ENCODE data around the gene ENO3.

DNA sequence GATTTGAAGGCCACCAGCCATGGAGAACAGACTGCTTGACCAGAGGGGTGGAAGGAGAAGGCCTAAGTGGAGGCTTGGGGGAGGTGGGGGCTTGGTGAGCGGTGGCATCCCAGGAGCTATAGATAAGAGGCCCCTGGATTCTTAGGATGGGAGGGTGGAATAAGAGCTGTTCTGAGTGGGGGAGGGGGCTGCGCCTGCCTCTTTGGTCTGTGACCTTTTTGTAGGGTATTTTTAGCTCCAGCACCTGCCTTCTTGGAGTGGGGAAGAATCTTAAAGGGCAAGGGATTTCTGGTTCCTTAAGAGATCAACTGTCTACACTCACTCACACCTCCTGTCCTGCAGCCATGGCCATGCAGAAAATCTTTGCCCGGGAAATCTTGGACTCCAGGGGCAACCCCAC lies 567 bp downstream of the ENO3 start:
- TF ChIP-seq, protein P1, sequence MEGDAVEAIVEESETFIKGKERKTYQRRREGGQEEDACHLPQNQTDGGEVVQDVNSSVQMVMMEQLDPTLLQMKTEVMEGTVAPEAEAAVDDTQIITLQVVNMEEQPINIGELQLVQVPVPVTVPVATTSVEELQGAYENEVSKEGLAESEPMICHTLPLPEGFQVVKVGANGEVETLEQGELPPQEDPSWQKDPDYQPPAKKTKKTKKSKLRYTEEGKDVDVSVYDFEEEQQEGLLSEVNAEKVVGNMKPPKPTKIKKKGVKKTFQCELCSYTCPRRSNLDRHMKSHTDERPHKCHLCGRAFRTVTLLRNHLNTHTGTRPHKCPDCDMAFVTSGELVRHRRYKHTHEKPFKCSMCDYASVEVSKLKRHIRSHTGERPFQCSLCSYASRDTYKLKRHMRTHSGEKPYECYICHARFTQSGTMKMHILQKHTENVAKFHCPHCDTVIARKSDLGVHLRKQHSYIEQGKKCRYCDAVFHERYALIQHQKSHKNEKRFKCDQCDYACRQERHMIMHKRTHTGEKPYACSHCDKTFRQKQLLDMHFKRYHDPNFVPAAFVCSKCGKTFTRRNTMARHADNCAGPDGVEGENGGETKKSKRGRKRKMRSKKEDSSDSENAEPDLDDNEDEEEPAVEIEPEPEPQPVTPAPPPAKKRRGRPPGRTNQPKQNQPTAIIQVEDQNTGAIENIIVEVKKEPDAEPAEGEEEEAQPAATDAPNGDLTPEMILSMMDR (conservative IDR thresholded peaks at IDR 0.05; ENCODE audit: low read length): no peak
- no peak for TF ChIP-seq EZH2phosphoT487 (IDR thresholded peaks at IDR 0.05; ENCODE audit: borderline replicate concordance)
